Osteoblast (primary cell): ENCODE data around the gene XRCC3. TPM values are rescaled to one million over a fixed set of nuclear protein-coding genes. Genes with fewer than 3 reads are reported as not detected.
A peak's percentile ranks its signal among the peaks of the same experiment; 100 is the strongest.

Source experiments
- DNase-seq: peaks from one replicate; pipeline ENCODE4 v3.0.0; 2011; ENCODE audit warnings: low spot score, mixed read lengths; ENCODE audit not compliant: insufficient read length; ENCODE audit errors: missing footprints
- H2AFZ ChIP-seq: 2 replicates; pipeline ENCODE4 v1.6.0; 2011; ENCODE audit warnings: mild to moderate bottlenecking, low read length
- H3K27ac ChIP-seq: 2 replicates; pipeline ENCODE4 v1.5.1; 2011; ENCODE audit warnings: mild to moderate bottlenecking, low read depth, low read length, moderate library complexity
- H3K27me3 ChIP-seq: 2 replicates; pipeline ENCODE4 v1.6.0; 2012; ENCODE audit warnings: mild to moderate bottlenecking, control low read depth, inconsistent platforms, low read length, moderate library complexity; ENCODE audit not compliant: insufficient read depth
- H3K36me3 ChIP-seq: 2 replicates; pipeline ENCODE4 v1.5.1; 2011; ENCODE audit warnings: mild to moderate bottlenecking, low read length, control low read depth, moderate library complexity; ENCODE audit not compliant: insufficient read depth
- H3K4me1 ChIP-seq: 2 replicates; pipeline ENCODE4 v1.5.1; 2011; ENCODE audit warnings: mild to moderate bottlenecking, low read length, control low read depth, moderate library complexity; ENCODE audit not compliant: insufficient read depth
- H3K4me2 ChIP-seq: 2 replicates; pipeline ENCODE4 v1.6.0; 2011; ENCODE audit warnings: mild to moderate bottlenecking, low read length; ENCODE audit not compliant: insufficient read depth
- H3K4me3 ChIP-seq: fragments of 200-600 bp; sonication (generic); 3 replicates; pipeline ENCODE4 v1.5.1; 2012; ENCODE audit warnings: mild to moderate bottlenecking, low read length, inconsistent platforms; ENCODE audit not compliant: insufficient read depth
- H3K79me2 ChIP-seq: 2 replicates; pipeline ENCODE4 v1.6.0; 2012; ENCODE audit warnings: mild to moderate bottlenecking, low read length, control low read depth, inconsistent platforms; ENCODE audit not compliant: insufficient read depth
- H3K9me3 ChIP-seq: 2 replicates; pipeline ENCODE4 v1.5.1; 2011; ENCODE audit warnings: low read depth, low read length, control low read depth
- H4K20me1 ChIP-seq: 2 replicates; pipeline ENCODE4 v1.6.0; 2012; ENCODE audit warnings: mild to moderate bottlenecking, low read length, control low read depth; ENCODE audit not compliant: insufficient read depth
- CTCF ChIP-seq: IDR thresholded peaks from 2 replicates; pipeline ENCODE4 v1.5.1; 2011; ENCODE audit warnings: mild to moderate bottlenecking, low read depth, low read length, moderate library complexity; ENCODE audit errors: extremely low read depth
- total RNA-seq: library from RNA; depleted of rRNA; stranded (reverse); fragments of >200 nt; gene quantifications from 2 replicates; pipeline ENCODE4 v1.2.3, GENCODE V29; 2012

Gene XRCC3
- total RNA-seq, 1 donor, result 4.3 TPM

- Histone ChIP-seq H2AFZ (no peak overlapping the region), H3K4me2 (no peak overlapping the region), H3K79me2 (peaks cover 85% of the 10 kb centered on the region), H3K27ac (peak overlapping the region; percentile 41), H3K9me3 (no peaks in the 10 kb centered on the region), H3K4me3 (no peak overlapping the region), H4K20me1 (peaks cover 44% of the 10 kb centered on the region), H3K27me3 (no peaks in the 10 kb centered on the region), H3K36me3 (peaks cover 5% of the 10 kb centered on the region), H3K4me1 (peaks cover 15% of the 10 kb centered on the region)
- DNase-seq, result peak; percentile 95
- TF ChIP-seq CTCF, result no peak
These were observed 8.9 kb upstream of the XRCC3 start for GRCh38 chr14:103724116-103724515.

GRCh38 chr14:103723748-103724081, 8.5 kb upstream of the XRCC3 start:
- no peak overlapping the region for H3K4me2 ChIP-seq
- no peaks in the 10 kb centered on the region for H3K9me3 ChIP-seq
- H3K4me3 ChIP-seq, result no peak overlapping the region
- H3K36me3 ChIP-seq, result peaks cover 3% of the 10 kb centered on the region
- peaks cover 44% of the 10 kb centered on the region for H4K20me1 ChIP-seq
- H3K27me3 ChIP-seq, result no peaks in the 10 kb centered on the region
- DNase-seq, result no peak
- TF ChIP-seq CTCF, result no peak
- no peak overlapping the region for H2AFZ ChIP-seq
- peaks cover 15% of the 10 kb centered on the region for H3K4me1 ChIP-seq
- H3K27ac ChIP-seq, result no peak overlapping the region
- peaks cover 89% of the 10 kb centered on the region for H3K79me2 ChIP-seq

- Histone ChIP-seq H3K79me2 (peaks cover 95% of the 10 kb centered on the region), H3K36me3 (peaks cover 3% of the 10 kb centered on the region), H4K20me1 (peaks cover 61% of the 10 kb centered on the region), H3K4me2 (peak overlapping the region; percentile 2), H2AFZ (no peak overlapping the region), H3K27me3 (no peaks in the 10 kb centered on the region), H3K4me1 (peaks cover 21% of the 10 kb centered on the region), H3K4me3 (no peak overlapping the region), H3K9me3 (no peaks in the 10 kb centered on the region), H3K27ac (peak overlapping the region; percentile 69)
- no peak for TF ChIP-seq CTCF
- DNase-seq, result peak; percentile 97
These were observed 6.3 kb upstream of the XRCC3 start for GRCh38 chr14:103721334-103722120.

GRCh38 chr14:103719751-103720150, 4.5 kb upstream of the XRCC3 start:
- Histone ChIP-seq H4K20me1 (peaks cover 63% of the 10 kb centered on the region), H2AFZ (no peak overlapping the region), H3K27ac (no peak overlapping the region), H3K79me2 (peaks cover 83% of the 10 kb centered on the region), H3K4me3 (no peak overlapping the region), H3K27me3 (no peaks in the 10 kb centered on the region), H3K36me3 (no peaks in the 10 kb centered on the region), H3K9me3 (no peaks in the 10 kb centered on the region), H3K4me1 (peaks cover 22% of the 10 kb centered on the region), H3K4me2 (no peak overlapping the region)
- no peak for TF ChIP-seq CTCF
- no peak for DNase-seq
